Fibroblast of lung (primary cell): ENCODE data around the gene CBLC.

Source experiments
- EZH2 ChIP-seq: IDR thresholded peaks from 2 replicates; pipeline ENCODE4 v1.5.1; 2012; ENCODE audit warnings: low read length, control low read depth, mild to moderate bottlenecking; ENCODE audit errors: missing control alignments
- TF ChIP-seq, protein P1 (sequence below), 2 donors: IDR thresholded peaks in 1 of 2; conservative IDR thresholded peaks in 1 of 2; 1 replicate in 1 of 2; 2 replicates in 1 of 2; pipeline ENCODE4 v1.5.1; 2011 to 2012; ENCODE audit warnings: low read length in 2 of 2, control low read depth in 1 of 2, inconsistent platforms in 1 of 2, low read depth in 1 of 2, mild to moderate bottlenecking in 1 of 2

DNA sequence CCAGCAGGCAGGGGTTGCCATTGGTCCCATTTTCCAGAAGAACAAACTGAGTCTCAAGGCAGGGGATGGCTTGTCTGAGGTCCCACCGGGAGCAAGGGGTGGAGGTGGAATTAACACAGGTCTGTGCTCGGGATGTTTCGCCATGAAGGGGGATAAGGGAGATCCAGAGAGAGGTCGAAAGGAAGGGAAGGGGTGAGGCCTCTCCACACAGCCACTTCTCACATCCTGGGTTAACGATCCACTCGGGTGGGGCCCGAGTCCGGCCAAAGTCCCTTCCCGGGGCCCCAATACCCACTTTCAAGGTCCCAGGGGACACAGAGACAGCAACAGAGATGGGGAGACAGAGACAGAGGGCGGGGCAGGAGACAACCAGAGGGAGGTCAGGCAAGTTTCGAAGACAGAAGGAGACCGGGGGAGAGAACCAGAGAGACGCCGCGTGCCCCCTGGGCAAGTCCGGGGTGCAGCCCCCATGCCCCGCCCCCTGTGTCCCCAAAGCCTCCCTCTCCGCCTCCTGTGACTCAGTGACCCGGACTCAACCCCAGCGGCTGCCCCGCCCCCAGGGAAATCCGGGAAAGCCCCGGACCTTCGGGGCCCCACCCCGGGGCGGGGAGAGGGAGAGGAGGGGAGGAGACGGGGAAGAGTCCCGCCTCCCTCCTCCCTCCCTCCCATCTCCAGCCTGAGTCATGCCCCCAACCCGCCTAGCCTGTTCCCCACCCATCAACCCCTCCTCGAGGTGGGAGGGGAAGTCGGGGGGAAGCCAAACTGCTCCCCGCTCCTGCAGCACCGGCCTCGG, 30.5 kb upstream of the CBLC start:
- TF ChIP-seq, protein P1, sequence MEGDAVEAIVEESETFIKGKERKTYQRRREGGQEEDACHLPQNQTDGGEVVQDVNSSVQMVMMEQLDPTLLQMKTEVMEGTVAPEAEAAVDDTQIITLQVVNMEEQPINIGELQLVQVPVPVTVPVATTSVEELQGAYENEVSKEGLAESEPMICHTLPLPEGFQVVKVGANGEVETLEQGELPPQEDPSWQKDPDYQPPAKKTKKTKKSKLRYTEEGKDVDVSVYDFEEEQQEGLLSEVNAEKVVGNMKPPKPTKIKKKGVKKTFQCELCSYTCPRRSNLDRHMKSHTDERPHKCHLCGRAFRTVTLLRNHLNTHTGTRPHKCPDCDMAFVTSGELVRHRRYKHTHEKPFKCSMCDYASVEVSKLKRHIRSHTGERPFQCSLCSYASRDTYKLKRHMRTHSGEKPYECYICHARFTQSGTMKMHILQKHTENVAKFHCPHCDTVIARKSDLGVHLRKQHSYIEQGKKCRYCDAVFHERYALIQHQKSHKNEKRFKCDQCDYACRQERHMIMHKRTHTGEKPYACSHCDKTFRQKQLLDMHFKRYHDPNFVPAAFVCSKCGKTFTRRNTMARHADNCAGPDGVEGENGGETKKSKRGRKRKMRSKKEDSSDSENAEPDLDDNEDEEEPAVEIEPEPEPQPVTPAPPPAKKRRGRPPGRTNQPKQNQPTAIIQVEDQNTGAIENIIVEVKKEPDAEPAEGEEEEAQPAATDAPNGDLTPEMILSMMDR (conservative IDR thresholded peaks at IDR 0.05 in 1 of 2, IDR thresholded peaks at IDR 0.05 in 1 of 2; ENCODE audit: low read depth in 1 of 2, low read length in 2 of 2), result no peak
- TF ChIP-seq EZH2, result no peak
